Measurements from ENCODE around the gene GLB1L2. TPM values are rescaled to one million over a fixed set of nuclear protein-coding genes. Genes with fewer than 3 reads are reported as not detected.

Gene GLB1L2
- total RNA-seq, 1 experiment from 2014 or later, result 19.0 TPM

DNA sequence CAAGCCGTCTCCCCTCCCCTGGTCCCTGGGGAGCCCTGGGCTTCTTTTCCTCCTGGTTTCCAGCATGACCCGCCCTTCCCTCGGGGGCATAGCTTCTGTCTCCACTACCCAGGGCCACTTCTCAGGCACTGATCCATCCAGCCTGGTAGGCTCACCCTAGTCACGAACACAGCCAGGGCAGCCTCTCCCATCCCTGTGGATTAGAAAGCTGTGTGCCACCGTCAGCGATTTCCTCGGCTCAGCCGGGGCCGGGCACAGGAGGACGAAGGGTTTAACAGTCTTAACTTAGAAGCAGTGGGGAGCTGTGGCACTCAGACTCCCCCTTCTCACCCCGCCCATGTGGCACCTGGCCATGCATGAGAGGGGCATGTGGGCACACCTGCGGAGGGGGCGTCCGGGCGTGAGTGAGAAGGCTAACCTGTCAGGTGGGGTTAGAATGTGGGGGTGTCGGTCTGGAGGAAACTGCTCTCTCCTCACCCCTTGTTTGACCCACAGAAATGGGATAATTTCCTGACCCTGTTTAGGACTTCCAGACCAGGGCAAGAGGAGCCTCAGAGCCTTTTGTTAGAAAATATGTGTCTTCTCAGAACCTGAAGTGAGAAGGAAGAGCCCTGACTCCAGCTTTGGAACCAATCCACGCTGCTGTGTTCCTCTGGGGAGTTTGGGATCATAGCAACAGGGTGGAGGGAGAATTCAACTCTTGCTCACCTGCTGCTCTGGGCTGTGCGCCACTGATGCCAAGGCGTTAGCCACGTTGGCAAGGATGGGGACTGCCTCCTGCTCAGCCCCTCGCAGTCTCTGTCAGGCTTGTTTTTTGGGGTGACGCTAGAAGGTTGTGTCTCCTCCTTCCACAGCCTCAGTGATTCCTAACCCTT, 14.6 kb downstream of the GLB1L2 start:
- BruUV-seq (replicated peaks), result no TSS peak
- H3K36me3 Mint-ChIP-seq (ENCODE audit: insufficient read depth, unreplicated experiment), result no peaks in the 10 kb centered on the region
- no peak overlapping the region for H3K4me3 Mint-ChIP-seq (ENCODE audit: low read depth, unreplicated experiment)
- DNase-seq, result no peak
- H3K9me3 Mint-ChIP-seq (ENCODE audit: low read depth, unreplicated experiment), result no peaks in the 10 kb centered on the region
- no peak overlapping the region for H3K27ac Mint-ChIP-seq (ENCODE audit: unreplicated experiment)
- no peaks in the 10 kb centered on the region for H3K27me3 Mint-ChIP-seq (ENCODE audit: unreplicated experiment)
- CTCF ChIA-PET, result no interaction called here
- no peak for TF ChIP-seq CTCF (IDR thresholded peaks at IDR 0.05; ENCODE audit: unreplicated experiment)
- no peaks in the 10 kb centered on the region for H3K4me1 Mint-ChIP-seq (ENCODE audit: low read depth, unreplicated experiment)
- intact Hi-C loops (cut with micrococcal nuclease; ENCODE audit: unreplicated experiment), result no loop called here

GRCh38 chr11:134346976-134347350, 15.2 kb downstream of the GLB1L2 start:
- no peak for DNase-seq
- no peak overlapping the region for H3K4me3 Mint-ChIP-seq (ENCODE audit: low read depth, unreplicated experiment)
- intact Hi-C loops (cut with micrococcal nuclease; ENCODE audit: unreplicated experiment), result no loop called here
- H3K9me3 Mint-ChIP-seq (ENCODE audit: low read depth, unreplicated experiment), result no peaks in the 10 kb centered on the region
- BruUV-seq (replicated peaks), result no TSS peak
- no peaks in the 10 kb centered on the region for H3K4me1 Mint-ChIP-seq (ENCODE audit: low read depth, unreplicated experiment)
- H3K27ac Mint-ChIP-seq (ENCODE audit: unreplicated experiment), result no peak overlapping the region
- no peak for TF ChIP-seq CTCF (IDR thresholded peaks at IDR 0.05; ENCODE audit: unreplicated experiment)
- H3K36me3 Mint-ChIP-seq (ENCODE audit: insufficient read depth, unreplicated experiment), result no peaks in the 10 kb centered on the region
- CTCF ChIA-PET, result no interaction called here
- H3K27me3 Mint-ChIP-seq (ENCODE audit: unreplicated experiment), result no peaks in the 10 kb centered on the region

DNA sequence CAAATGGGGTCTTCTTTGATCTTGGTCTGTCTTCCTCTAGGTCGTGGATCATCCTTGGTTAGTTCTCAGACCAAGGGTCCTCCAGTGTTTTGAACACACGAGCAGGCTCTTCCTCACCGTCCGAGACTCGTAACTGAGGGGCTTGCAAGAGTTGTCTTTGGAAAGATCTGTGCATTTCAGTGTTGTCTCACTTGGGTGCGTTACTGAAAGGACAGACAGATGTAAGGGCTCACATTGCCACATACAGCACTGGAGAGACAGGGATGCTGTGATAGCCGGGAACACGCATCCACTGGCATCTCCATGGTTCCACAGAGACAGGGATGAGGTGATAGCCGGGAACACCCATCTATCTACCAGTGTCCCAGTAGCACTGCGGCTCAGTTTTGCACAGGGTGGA, 15.7 kb downstream of the GLB1L2 start:
- no peak for DNase-seq
- Mint-ChIP-seq H3K4me1 (ENCODE audit: low read depth, unreplicated experiment) (no peaks in the 10 kb centered on the region), H3K27ac (ENCODE audit: unreplicated experiment) (no peak overlapping the region), H3K36me3 (ENCODE audit: insufficient read depth, unreplicated experiment) (no peaks in the 10 kb centered on the region), H3K9me3 (ENCODE audit: low read depth, unreplicated experiment) (no peaks in the 10 kb centered on the region), H3K4me3 (ENCODE audit: low read depth, unreplicated experiment) (no peak overlapping the region), H3K27me3 (ENCODE audit: unreplicated experiment) (no peaks in the 10 kb centered on the region)
- intact Hi-C loops (cut with micrococcal nuclease; ENCODE audit: unreplicated experiment), result no loop called here
- BruUV-seq (replicated peaks), result no TSS peak
- no peak for TF ChIP-seq CTCF (IDR thresholded peaks at IDR 0.05; ENCODE audit: unreplicated experiment)
- CTCF ChIA-PET, result no interaction called here

DNA sequence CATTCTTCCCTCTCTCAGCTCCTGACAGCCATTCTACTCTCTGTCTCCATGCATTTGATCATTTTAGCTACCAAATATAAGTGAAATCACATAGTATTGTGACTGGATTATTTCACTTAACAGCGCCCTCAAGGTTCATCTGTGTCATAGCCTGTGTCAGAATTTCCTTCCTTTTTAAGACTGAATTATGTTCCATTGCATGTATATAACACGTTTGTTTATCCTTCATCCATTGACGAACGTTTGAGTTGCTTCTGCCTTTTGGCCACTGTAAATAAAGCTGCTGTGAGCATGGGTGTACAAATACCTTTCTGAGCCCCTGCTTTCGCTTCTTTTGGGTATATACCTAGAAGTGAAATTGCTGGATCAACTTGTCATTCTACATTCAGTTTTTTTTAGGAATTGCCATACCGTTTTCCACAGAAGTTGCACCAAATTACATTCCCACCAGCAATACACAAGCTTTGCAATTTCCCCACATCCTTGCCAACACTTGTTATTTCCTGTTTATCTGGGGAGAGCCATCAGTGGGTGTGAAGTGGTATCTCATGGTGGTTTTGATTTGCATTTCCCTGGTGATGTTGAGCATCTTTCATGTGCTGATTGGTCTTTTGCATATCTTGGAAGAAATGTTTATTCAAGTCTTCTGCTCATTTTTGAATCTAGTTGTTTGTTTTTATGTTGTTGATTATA, 17.5 kb downstream of the GLB1L2 start:
- Mint-ChIP-seq H3K36me3 (ENCODE audit: insufficient read depth, unreplicated experiment) (no peaks in the 10 kb centered on the region), H3K9me3 (ENCODE audit: low read depth, unreplicated experiment) (no peaks in the 10 kb centered on the region), H3K27me3 (ENCODE audit: unreplicated experiment) (no peaks in the 10 kb centered on the region), H3K4me3 (ENCODE audit: low read depth, unreplicated experiment) (no peak overlapping the region), H3K4me1 (ENCODE audit: low read depth, unreplicated experiment) (no peaks in the 10 kb centered on the region), H3K27ac (ENCODE audit: unreplicated experiment) (no peak overlapping the region)
- BruUV-seq (replicated peaks), result no TSS peak
- intact Hi-C loops (cut with micrococcal nuclease; ENCODE audit: unreplicated experiment), result no loop called here
- no peak for TF ChIP-seq CTCF (IDR thresholded peaks at IDR 0.05; ENCODE audit: unreplicated experiment)
- no peak for DNase-seq
- CTCF ChIA-PET, result no interaction called here

Data from Calu3 (cell line).